Gastrocnemius medialis (tissue), 4 donors: ENCODE measurements around the gene OSBPL10. TPM values are rescaled to one million over a fixed set of nuclear protein-coding genes. Genes with fewer than 3 reads are reported as not detected.

Experiments used
- ATAC-seq, 2 donors: fragments of 150-250 bp; one replicate each; pipeline ENCODE4 v1.9.1; 2016
- DNase-seq, 2 donors: peaks; one replicate each; pipeline ENCODE4 v3.0.0-alpha.2; 2019
- H3K27ac ChIP-seq, 4 donors: fragments of 200-600 bp; sonication (generic); 1 replicate in 1 of 4; 2 replicates in 3 of 4; pipeline ENCODE4 v1.5.1; 2016 to 2018; ENCODE audit warnings: mild to moderate bottlenecking in 2 of 4, moderate library complexity in 1 of 4
- H3K27me3 ChIP-seq, 3 donors: fragments of 200-600 bp; sonication (generic) in 2 of 3; 1 replicate in 1 of 3; 2 replicates in 2 of 3; pipeline versions ENCODE4 v1.5.1 to v1.6.0; 2016 to 2019; ENCODE audit warnings: mild to moderate bottlenecking in 1 of 3, moderate library complexity in 1 of 3
- H3K36me3 ChIP-seq, 2 donors: fragments of 200-600 bp; sonication (generic) in 1 of 2; one replicate each; pipeline ENCODE4 v1.5.1; 2017 to 2018
- H3K4me1 ChIP-seq, 2 donors: fragments of 200-600 bp; sonication (generic) in 1 of 2; one replicate each; pipeline ENCODE4 v1.5.1; 2016 to 2017; ENCODE audit warnings: mild to moderate bottlenecking in 2 of 2
- H3K4me3 ChIP-seq, 4 donors: fragments of 200-600 bp; sonication (generic) in 3 of 4; 1 replicate in 1 of 4; 2 replicates in 3 of 4; pipeline ENCODE4 v1.5.1; 2016 to 2019; ENCODE audit warnings: mild to moderate bottlenecking in 2 of 4
- H3K9me3 ChIP-seq, 3 donors: fragments of 200-600 bp; sonication (generic) in 2 of 3; 1 replicate in 1 of 3; 2 replicates in 2 of 3; pipeline ENCODE4 v1.5.1; 2016 to 2019
- POLR2A ChIP-seq, 2 donors: fragments of 450-650 bp; IDR thresholded peaks; one replicate each; pipeline ENCODE4 v1.6.1; 2017; ENCODE audit warnings: antibody characterized with exemption in 2 of 2, mild to moderate bottlenecking in 2 of 2, moderate library complexity in 2 of 2
- in situ Hi-C, 4 donors: fragments of 200-750 bp; cut with MboI; loops; one replicate each; pipeline versions ENCODE4 v1.15.0 to v1.8.0; 2017; ENCODE audit warnings: low sequenced_read_pairs in 4 of 4
- intact Hi-C: fragments of 100-400 bp; cut with DNase I; formaldehyde crosslinking; loops from one replicate; pipeline ENCODE4 v1.15.1; 2023; ENCODE audit warnings: low total_unique reads
- total RNA-seq, 4 donors: library from RNA; depleted of rRNA; stranded (reverse); fragments of >200 nt; gene quantifications; one replicate each; pipeline versions ENCODE4 v1.1.0 to v1.2.3, GENCODE V29; 2016
- TF ChIP-seq, protein P1 (sequence below), 5 experiments: fragments of 450-650 bp in 3 of 5; fragments of 200-600 bp in 2 of 5; sonication (generic) in 2 of 5; IDR thresholded peaks in 4 of 5; conservative IDR thresholded peaks in 1 of 5; 1 replicate in 4 of 5; 2 replicates in 1 of 5; pipeline ENCODE4 v1.5.1; 2016 to 2019; ENCODE audit warnings: antibody characterized with exemption in 5 of 5, mild to moderate bottlenecking in 3 of 5, moderate library complexity in 3 of 5

OSBPL10 gene
- total RNA-seq, 4 donors from 2014 or later, result 1.4 to 7.0 (median 3.8) TPM

DNA sequence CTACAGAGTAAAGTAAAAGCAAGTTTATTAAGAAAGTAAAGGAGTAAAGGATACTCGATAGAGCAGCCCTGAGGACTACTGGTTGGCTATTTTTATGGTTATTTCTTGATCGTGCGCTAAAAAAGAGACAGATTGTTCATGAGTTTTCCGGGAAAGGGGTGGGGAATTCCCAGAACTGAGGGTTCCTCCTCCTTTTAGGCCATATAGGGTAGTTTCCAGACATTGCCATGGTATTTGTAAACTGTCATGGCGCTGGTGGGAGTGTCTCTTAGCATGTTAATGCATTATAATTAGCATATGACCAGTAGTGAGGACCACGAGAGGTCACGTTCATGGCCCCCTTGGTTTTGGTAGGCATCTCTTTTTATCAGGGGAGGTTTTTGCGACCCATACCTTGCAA, 213.1 kb downstream of the OSBPL10 start:
- TF ChIP-seq, protein P1, sequence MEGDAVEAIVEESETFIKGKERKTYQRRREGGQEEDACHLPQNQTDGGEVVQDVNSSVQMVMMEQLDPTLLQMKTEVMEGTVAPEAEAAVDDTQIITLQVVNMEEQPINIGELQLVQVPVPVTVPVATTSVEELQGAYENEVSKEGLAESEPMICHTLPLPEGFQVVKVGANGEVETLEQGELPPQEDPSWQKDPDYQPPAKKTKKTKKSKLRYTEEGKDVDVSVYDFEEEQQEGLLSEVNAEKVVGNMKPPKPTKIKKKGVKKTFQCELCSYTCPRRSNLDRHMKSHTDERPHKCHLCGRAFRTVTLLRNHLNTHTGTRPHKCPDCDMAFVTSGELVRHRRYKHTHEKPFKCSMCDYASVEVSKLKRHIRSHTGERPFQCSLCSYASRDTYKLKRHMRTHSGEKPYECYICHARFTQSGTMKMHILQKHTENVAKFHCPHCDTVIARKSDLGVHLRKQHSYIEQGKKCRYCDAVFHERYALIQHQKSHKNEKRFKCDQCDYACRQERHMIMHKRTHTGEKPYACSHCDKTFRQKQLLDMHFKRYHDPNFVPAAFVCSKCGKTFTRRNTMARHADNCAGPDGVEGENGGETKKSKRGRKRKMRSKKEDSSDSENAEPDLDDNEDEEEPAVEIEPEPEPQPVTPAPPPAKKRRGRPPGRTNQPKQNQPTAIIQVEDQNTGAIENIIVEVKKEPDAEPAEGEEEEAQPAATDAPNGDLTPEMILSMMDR (IDR thresholded peaks at IDR 0.05 in 4 of 5, conservative IDR thresholded peaks at IDR 0.05 in 1 of 5), result no peak
- TF ChIP-seq POLR2A (IDR thresholded peaks at IDR 0.05), result no peak
- Histone ChIP-seq H3K4me3 (no peak overlapping the region), H3K9me3 (no peaks in the 10 kb centered on the region), H3K4me1 (no peaks in the 10 kb centered on the region), H3K36me3 (no peaks in the 10 kb centered on the region), H3K27ac (no peak overlapping the region), H3K27me3 (no peaks in the 10 kb centered on the region)
- no peak for ATAC-seq
- intact Hi-C loops (loop anchor here (1.0 kb wide), 1 partner anchor 218 kb away; no protein-coding TSS in a partner anchor), in situ Hi-C loops (loop anchor here in 2 of 4 donors (5.0 to 25.0 kb wide), 3 partner anchors 206 to 981 kb away; no protein-coding TSS in a partner anchor)
- no peak for DNase-seq

GRCh38 chr3:31766669-31767068, 214.4 kb downstream of the OSBPL10 start:
- ATAC-seq (no peak), DNase-seq (no peak)
- H3K36me3 ChIP-seq, result no peaks in the 10 kb centered on the region

DNA sequence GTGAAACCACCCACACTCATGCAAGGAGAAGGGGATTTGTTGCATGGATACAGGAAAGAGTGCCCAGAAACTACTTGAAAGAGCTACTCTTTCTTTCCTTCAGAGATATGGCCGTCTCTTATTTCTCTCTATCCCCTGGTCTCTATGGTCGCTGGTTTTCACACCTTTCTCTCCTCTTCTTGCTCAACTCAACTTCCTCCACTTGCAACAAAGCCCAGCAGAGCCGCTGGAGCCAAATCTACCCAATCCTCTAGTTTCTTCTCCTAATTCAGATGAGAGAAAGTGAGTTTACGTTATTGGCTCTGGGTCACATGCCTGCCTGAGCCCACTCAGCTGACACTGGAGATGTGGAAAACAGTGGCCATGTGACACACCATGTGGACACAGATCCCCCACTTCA, 215.2 kb downstream of the OSBPL10 start:
- H3K9me3 ChIP-seq, result no peaks in the 10 kb centered on the region
- ATAC-seq, result no peak
- no peak overlapping the region for H3K27ac ChIP-seq
- TF ChIP-seq POLR2A (IDR thresholded peaks at IDR 0.05), result no peak
- in situ Hi-C loops (loop anchor here in 2 of 4 donors (5.0 to 25.0 kb wide), 3 partner anchors 204 to 979 kb away; no protein-coding TSS in a partner anchor), intact Hi-C loops (no loop called here)
- no peak for DNase-seq
- no peaks in the 10 kb centered on the region for H3K36me3 ChIP-seq
- no peak overlapping the region for H3K4me3 ChIP-seq
- no peaks in the 10 kb centered on the region for H3K4me1 ChIP-seq
- no peaks in the 10 kb centered on the region for H3K27me3 ChIP-seq

More at GRCh38 chr3:31766669-31767068, 214.4 kb downstream of the OSBPL10 start:
- TF ChIP-seq, protein P1 (IDR thresholded peaks at IDR 0.05 in 4 of 5, conservative IDR thresholded peaks at IDR 0.05 in 1 of 5), result no peak
- no peak for TF ChIP-seq POLR2A (IDR thresholded peaks at IDR 0.05)
- Histone ChIP-seq H3K4me1 (no peaks in the 10 kb centered on the region), H3K27ac (no peak overlapping the region), H3K27me3 (no peaks in the 10 kb centered on the region), H3K9me3 (no peaks in the 10 kb centered on the region), H3K4me3 (no peak overlapping the region)
- intact Hi-C loops (no loop called here), in situ Hi-C loops (loop anchor here in 2 of 4 donors (5.0 to 25.0 kb wide), 3 partner anchors 204 to 979 kb away; no protein-coding TSS in a partner anchor)

- no peak for DNase-seq
- Histone ChIP-seq H3K9me3 (no peaks in the 10 kb centered on the region), H3K4me1 (no peaks in the 10 kb centered on the region), H3K36me3 (no peaks in the 10 kb centered on the region), H3K27me3 (no peaks in the 10 kb centered on the region), H3K4me3 (no peak overlapping the region), H3K27ac (no peak overlapping the region)
- intact Hi-C loops, result no loop called here
- in situ Hi-C loops, result loop anchor here in 2 of 4 donors (25.0 kb wide), 2 partner anchors 201 to 976 kb away; no protein-coding TSS in a partner anchor
- ATAC-seq, result no peak
- TF ChIP-seq, protein P1 (IDR thresholded peaks at IDR 0.05 in 4 of 5, conservative IDR thresholded peaks at IDR 0.05 in 1 of 5), result no peak
- TF ChIP-seq POLR2A (IDR thresholded peaks at IDR 0.05), result no peak
Observed at GRCh38 chr3:31763731-31764130, 217.3 kb downstream of the OSBPL10 start.

- Histone ChIP-seq H3K4me3 (no peak overlapping the region), H3K36me3 (no peaks in the 10 kb centered on the region), H3K27ac (no peak overlapping the region), H3K4me1 (no peaks in the 10 kb centered on the region), H3K9me3 (no peaks in the 10 kb centered on the region), H3K27me3 (no peaks in the 10 kb centered on the region)
- in situ Hi-C loops (loop anchor here in 2 of 4 donors (25.0 kb wide), 2 partner anchors 201 to 976 kb away; no protein-coding TSS in a partner anchor), intact Hi-C loops (no loop called here)
- TF ChIP-seq, protein P1 (IDR thresholded peaks at IDR 0.05 in 4 of 5, conservative IDR thresholded peaks at IDR 0.05 in 1 of 5), result no peak
- TF ChIP-seq POLR2A (IDR thresholded peaks at IDR 0.05), result no peak
- ATAC-seq, result no peak
- DNase-seq, result no peak
Observed at GRCh38 chr3:31762888-31763351, 218.1 kb downstream of the OSBPL10 start.
